Hematopoietic multipotent progenitor cell (in vitro differentiated cells): ENCODE data around the gene FCAMR. TPM values are rescaled to one million over a fixed set of nuclear protein-coding genes. Genes with fewer than 3 reads are reported as not detected.
A peak's percentile ranks its signal among the peaks of the same experiment; 100 is the strongest.

Source experiments
- DNase-seq, 3 donors: peaks; one replicate each; pipeline ENCODE4 v3.0.0-alpha.2; 2011 to 2015; ENCODE audit warnings: low read depth in 2 of 3, low spot score in 2 of 3
- total RNA-seq: library from RNA; depleted of rRNA; stranded (reverse); fragments of >200 nt; gene quantifications from one replicate; pipeline ENCODE4 v1.2.3, GENCODE V29; 2012

FCAMR gene, protein sequence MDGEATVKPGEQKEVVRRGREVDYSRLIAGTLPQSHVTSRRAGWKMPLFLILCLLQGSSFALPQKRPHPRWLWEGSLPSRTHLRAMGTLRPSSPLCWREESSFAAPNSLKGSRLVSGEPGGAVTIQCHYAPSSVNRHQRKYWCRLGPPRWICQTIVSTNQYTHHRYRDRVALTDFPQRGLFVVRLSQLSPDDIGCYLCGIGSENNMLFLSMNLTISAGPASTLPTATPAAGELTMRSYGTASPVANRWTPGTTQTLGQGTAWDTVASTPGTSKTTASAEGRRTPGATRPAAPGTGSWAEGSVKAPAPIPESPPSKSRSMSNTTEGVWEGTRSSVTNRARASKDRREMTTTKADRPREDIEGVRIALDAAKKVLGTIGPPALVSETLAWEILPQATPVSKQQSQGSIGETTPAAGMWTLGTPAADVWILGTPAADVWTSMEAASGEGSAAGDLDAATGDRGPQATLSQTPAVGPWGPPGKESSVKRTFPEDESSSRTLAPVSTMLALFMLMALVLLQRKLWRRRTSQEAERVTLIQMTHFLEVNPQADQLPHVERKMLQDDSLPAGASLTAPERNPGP
- total RNA-seq: not detected

DNA sequence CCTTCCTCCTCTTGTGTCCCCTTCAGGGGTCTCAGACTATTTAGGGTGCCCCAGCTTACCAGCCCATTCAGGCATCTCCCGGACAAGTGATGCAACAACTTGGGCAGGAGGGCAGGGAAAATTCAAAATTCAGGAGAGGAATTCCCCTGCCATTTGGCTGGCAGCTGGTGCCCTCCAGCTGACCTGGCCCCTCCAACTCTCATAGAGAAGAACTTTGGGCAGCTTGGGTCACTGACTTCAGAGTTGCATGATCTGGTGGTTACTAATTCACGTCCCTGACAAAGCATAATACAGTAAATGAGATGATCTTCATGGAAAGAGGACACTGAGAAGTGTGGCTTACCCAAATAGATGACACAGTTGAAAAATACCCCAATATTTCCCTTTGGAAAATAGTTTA, at the start of gene FCAMR:
FCAMR (minus strand) TSS at position 15 of the 400 bp plus-strand sequence. CDS start 335 bp downstream, outside the sequence.
- no peak for DNase-seq

DNA sequence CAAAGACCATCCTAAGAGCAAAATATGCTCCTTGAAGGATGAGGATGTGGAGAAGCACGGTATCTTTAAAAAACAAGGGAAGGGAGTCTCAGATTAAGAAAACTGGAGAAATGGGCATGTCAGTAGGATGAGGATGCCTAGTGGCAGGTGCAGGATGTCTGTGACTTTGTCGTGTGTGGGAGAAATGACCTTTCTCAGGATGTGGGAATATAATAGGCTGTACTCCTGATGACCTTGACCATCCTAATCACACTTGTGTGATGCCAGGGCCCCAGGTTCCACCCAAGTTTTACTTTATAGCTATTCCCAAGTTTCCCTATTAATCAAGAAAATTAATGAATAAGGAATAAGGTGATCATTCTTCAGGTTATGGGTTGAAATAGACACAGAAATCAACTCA, 49.4 kb upstream of the FCAMR start:
- no peak for DNase-seq

DNA sequence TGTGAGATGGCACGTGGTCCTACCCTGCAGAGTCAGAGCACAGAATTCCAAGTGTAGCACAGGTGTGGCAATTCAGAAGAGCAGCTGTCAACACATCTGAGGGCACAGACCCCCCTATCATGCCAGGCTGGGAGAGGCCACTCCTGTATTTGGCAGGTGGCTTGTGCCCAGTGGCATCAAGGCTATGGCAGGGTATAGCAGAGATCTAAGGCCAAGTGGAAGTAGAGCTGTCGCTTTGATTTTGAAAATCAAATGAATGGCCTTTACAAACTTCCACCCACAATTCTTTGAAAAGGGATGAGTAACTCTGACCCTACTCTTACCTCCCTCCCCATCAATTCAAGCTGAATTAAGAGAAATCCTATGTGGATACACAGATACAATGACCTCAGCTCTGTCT, 48.9 kb upstream of the FCAMR start:
- no peak for DNase-seq

DNA sequence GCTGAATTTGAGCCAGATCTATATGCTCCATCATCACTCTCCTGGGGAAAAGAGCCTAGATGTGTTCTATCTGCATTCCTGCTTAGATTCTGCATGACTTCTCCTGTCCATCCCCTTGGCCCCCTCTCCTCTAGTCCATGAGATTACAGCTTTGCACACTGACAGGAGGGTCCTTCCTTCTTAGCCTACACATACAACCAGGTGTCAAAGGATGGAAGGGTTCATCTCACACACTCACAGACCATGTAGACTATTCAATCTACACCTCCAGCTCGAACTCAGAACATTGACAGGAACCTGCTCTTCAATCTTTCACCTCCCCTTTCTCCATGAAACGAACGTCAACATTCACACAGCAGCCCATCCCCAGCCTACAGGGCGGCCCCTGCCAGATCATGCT, 48.4 kb upstream of the FCAMR start:
- DNase-seq: no peak

DNA sequence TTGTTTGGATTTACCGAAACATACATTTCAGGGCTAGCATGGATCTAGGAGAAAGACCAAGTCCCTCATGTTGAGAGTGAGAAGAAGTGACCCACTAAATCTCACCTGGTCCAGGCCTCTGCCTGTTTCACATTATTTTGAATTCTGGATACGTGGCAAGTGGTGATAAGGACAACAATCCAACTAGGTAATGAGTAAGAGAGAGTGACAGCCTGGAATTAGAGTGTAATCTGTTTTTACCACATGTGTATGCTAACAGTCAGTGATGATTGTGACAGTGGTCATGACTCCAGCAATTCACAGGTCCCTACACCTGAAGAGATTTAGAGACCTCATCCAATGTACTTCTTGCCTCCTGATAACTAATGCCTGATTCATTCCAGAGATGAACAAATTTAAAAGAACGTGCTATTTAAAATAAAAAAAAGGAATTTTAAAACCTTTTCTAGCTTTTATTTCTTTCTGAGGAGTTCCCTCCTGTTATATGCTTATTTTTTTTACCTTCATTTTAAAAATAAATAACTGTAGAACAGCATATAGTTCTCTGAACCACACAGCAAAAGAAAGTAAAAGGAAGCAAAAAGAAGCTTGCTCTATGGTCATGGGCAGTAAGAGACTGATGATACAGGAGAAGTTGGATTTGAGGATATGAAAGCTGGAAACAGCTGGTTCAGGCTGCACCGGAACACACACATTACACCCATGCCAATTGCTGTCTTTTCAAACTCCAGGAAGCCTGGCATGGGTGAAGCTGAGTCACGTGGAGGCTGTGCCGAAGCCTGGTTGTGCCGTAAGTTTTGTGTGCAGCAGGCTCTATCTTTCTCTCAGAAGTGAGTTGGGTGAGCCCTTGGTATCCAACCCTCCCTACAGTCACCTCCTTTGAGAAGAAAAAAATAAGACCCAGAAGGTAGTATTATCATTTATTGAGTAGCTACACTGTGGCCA, 47.6 kb upstream of the FCAMR start:
- peak in 1 of 3 donors; percentile 38 for DNase-seq

DNA sequence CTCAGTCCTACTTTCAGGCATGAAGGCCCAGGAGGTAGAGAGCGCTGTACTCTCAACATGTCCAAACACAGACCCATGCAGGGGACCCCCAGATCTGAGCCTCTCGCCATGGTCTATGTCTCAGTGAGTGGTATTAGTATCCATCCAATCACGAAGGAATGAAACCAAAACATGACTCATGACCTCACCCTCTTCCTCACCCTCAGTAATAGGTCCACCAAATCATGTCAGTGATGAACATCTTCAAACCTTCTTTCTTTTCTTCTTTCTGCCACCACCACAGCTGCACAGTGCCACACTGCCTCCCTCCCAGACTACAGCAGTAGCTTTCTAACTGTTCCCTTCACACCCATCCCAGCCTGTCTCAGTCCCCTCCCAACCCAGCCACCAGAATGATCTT, 45.5 kb upstream of the FCAMR start:
- DNase-seq: no peak

DNA sequence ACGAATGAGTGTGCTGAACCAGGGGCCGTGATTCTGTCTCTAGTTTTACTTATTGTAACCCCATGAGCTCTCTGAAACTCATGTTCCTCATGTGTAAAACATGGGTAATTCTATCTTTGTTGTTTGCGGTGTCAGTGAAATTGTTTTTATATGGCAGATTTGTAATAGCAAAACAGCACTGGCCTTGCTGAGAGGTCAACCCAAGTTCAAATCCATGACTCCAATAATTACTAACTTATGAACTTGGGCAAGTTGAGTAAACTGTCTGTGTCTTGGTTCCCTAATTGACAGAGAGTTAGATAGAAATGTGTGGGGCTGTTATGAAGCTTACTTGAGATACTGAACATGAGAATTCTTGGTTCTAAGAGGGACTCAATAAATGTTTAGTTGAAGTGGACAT, 44.5 kb upstream of the FCAMR start:
- DNase-seq: no peak

DNA sequence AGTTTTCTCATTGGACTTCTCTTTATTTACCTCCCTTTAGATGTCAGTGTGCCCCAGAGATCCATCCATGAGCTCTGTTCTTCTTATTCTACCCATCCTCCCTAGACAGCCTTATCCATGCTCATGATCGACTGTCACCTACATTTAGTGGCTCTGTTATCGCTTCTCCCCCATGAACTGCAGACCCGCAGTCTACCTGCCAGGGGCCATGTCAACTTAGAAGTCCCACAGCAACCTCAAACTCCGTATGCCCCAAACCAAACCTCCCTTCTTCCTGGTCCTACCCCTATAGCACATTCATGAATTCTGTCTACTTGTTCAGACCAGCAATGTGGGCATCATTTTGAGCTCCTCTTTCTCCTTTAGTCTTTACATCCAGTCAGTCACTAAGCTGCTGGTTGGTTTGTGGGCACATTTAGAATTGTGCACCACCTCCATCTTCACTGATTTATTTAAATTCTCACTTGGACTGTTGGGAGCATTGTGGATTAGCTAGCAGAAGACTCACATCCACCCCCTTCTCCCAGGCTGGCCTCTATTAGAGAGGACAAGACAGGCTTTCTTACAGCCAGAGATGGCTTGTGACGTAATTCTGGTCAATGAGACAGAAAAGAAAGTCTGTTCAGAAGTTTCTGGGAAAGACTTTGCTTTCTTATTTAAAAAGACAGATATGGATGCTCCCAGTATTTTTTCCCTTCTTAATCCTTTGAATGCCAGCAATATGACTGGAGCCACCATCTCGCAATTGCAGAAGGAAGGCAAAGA, 43.2 kb upstream of the FCAMR start:
- DNase-seq: no peak

DNA sequence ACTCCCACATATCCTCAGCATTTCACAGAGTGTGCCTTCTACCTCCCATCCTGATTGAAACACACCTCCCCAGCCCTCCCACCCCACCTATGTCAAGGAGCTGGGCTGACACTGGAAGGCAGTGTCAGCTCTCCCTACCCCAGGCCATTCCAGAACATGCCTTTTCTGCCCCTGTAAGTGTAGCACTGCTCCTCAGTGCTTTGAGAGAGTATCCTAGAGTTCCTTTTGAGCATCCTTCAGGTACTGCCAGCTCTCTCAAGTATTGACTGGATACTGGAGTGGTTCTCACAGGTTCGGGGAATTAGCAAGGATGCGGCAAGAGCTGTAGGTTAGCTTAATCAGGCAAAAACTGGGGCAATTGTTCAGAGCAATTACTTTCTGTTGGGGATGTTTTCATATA, 40.5 kb upstream of the FCAMR start:
- no peak for DNase-seq

DNA sequence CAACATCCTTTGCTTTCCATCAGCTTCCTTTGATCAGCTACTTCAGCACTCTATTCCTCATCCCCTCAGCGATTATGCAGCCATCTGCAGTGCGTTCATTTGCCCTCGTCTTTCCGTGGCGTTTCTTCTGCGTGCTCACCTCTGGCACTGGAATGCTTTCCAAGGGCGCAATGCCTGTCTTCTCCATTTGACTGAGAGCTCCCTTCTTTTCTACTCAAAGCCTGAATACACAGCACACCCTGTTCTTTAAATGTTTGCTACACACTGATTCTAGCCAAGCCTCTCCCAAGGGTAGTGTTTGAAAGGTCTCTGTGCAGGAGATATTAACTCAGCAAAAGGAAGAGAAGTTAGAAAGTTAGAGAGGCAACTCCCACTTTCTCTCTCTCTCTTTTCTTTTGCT, 39.7 kb upstream of the FCAMR start:
- DNase-seq: no peak

DNA sequence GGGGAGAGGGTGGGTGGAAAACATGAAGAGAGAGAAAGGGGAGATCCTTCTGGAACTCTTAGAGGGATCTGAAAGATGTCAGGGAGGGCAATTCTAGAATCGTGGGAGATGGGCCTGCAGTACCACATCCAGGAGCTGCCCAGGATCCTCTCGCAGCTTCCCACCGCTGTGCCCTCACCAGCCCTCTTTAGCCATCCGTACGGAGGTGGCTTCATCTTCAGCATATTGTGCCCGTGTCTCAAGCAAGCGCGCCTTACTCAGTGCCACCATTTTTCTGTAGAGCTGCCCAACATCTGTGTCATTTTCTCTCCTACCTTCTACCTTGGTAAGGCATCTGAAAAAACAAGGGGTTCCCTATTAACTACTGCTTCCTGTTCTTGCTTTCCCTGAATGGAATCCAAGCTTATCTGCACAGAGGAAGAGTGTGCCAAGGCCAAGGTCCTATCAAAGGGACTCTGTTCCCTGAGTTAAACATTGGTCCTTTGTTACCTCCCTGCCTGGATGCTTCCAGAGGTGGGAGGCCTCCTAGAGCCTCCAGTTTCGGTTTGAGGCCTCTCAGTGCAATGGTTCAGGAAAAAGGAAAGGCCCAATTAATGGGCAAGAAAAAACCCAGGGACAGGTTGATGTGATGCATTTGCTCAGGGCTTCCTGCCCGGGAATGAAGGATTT, 39.1 kb upstream of the FCAMR start:
- no peak for DNase-seq

DNA sequence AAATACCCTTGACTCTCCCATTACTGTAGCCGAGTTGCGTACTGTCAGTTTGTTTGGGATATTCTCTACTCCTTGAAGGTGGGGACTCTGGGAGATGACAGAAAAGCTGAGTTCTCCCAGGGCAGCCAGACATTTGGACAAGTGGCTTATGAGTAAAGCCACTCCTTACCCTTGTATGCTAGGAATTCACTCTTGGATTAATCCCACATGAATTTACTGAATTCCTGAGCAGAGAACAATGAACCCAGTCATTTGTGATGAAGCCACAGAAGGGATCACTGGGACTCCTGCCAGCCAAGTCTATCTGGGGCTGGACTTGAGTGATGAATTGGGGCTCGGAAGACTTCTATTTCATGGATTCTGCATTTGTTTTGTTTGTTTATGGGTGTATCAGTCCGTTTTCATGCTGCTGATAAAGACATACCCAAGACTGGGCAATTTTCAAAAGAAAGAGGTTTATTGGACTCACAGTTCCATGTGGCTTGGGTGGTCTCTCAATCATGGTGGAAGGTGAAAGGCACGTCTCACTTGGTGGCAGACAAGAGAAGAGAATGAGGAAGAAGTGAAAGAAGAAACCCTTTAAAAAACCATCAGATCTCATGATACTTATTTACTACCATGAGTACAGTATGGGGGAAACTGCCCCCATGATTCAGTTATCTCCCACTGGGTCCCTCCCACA, 37.2 kb upstream of the FCAMR start:
- DNase-seq: no peak

DNA sequence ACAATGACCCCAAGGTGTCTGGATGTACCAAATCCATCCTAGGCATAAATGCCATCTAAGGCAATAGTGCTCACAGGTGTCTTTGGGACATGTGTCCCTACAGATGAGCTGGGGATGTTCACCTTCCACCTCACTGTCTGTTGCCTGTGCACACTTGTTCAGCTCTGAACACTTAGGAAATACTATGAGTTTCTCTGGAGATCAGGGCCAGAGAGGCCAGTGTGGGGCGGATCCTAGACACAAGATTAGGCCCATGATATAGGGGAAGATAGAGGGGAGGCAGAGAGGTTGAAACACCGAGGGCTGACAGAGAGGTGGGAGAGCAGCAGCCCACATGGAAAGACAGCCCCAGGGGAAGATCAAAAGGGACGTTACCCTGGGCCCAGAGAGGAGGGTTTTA, 36.7 kb upstream of the FCAMR start:
- DNase-seq: no peak

DNA sequence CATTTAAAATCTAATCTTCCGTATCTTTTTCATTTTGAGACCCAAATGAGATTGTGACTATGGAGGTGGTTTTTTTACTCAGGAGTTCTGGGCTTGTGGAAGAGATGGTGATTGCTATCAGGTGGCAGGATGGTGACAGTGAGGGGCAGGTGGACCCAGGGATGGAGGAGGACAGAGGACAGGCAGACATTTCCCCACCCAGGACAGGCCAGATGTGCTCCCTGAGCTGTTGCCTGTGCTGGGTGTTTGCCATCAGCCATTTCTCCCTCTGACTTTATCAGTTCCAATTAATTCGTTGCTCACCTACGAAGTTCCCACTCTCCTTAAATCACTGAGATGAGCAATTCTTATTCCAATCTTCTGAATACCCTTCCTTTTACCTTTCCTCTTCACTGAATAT, 35.8 kb upstream of the FCAMR start:
- DNase-seq: no peak

DNA sequence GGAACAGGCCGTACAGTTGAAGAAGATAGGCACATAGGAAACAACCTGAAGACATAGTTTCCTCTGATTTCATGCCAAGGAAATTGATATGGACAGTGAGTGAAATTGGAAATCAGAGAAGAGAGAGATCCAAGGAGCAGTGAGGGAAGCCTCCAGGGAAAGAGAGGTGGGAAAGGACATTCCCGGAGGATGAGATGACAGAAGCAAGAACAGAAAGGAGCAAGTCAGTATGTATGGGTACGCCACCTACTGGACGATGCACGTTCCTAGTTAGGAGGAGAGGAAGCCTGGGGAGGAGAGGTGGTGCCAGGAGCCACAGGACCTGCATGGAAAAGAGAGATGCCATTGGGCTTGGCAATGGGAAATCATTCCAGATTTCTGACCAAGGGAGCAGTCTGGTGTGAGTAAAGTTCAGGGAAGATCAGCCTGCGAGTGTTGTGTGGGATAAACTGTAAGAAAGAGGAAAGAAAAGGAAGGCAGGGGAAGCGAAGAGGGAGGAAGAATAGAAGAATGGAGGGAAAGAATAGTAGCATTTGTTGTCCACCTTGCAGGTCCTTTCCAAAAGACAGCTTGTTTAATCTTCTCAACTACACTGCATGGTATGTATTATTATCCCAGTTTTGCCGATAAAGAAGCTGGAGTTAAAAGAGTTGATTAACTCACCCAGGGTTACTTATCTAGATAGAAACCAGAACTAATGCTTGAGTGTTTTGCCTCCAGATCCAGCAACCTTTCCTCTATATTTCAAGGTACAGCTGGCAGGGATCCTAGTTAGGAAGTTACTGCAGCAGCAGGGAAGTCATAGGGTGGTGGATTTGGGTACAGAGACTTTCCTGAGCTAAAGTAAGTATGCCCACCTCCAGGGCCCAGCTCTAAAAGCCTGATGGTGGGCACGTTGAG, 34.9 kb upstream of the FCAMR start:
- DNase-seq: peak in 2 of 3 donors; percentile 29 to 58

DNA sequence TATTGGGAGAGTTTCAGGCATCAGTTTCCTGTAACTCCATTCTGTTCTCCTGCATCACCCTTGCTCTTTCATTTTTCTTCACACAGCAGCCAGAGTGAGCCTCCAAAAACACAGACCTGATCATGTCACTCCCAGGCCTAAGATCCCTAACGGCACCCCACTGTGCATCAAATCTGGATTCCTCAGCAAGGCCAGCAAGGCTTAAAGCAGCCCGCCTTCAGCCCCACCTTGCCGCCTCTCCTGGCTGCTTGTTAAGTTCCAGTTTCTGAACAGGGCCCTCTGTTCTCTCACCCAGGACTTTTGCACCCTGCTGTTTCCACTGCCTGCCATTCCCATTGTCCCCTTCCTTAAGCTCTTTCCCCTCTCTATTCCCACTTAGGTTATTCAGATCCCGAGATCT, 33.0 kb upstream of the FCAMR start:
- DNase-seq: no peak

DNA sequence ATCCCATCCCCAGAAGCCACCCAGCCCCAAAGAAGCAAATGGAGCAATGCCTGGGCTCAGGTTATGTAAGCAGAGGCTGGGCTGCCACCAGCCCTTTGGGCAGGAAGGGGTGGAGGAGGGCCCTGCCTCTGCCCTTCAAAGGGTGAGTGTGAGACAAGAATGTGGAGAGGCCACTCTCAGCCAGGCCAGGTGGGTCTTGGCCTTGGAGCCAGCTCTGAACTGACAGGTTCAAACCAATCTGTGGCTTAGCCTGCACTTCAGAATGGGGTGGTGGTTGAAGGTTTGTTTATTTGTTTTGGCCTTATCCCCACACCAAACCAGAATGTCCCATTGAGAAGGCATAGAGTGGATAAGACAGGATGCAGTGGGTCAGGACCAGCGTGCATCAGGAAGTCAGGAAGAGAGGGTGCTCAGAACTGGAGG, 32.5 kb upstream of the FCAMR start:
- no peak for DNase-seq

DNA sequence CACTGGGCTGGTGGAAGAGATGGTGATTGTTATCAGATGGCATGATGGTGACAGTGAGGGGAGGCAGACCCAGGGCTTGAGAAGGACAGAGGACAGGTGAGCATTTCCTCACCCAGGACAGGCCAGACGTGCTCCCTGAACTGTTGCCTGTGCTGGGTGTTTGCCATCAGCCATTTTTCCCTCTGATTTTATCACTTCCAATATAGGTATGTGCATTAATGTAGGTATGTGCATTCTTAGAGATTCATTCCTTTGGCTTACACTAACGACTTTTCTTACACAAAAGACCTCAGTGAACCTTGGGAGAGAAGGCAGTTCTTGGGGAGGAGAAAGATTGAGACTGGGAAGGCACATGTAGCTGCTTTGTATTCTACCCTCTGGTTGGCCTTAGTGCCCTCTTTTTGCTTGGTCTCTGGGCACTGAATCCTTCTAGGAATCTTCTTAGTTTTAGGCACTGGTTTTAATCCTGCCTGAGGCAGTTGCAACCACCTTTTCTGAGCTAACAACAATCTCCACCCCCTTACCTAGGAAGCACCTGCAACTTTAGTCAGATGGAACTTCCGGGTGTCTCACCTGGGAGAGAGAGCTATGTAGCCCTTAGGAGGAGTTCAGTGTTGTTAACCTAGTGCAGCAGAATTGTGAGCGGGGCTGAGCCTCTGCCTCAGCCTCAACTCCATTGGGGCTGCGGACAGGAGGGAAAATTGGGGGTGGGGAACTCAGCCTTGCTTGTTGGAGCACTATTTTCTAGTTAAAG, 31.4 kb upstream of the FCAMR start:
- no peak for DNase-seq
